GM23338 (cell line): ENCODE results near the gene CRNKL1. TPM values are rescaled to one million over a fixed set of nuclear protein-coding genes. Genes with fewer than 3 reads are reported as not detected.

Source experiments
- ATAC-seq: fragments of 200-7000 bp; cut with Tn5 transposase; 3 replicates; pipeline ENCODE4 v1.9.1; 2020
- DNase-seq: peaks from one replicate; pipeline ENCODE4 v3.0.0-alpha.2; 2015; ENCODE audit warnings: low spot score
- H2AFZ ChIP-seq: fragments of 200-600 bp; sonication (generic); 2 replicates; pipeline ENCODE4 v1.8.0; 2016; ENCODE audit warnings: antibody characterized with exemption, mild to moderate bottlenecking, moderate library complexity
- H3F3A ChIP-seq: fragments of 200-600 bp; sonication (generic); replicated peaks from 2 replicates; pipeline ENCODE4 v1.8.0; 2017; ENCODE audit warnings: antibody characterized with exemption, mixed run types, low read depth
- H3K27ac ChIP-seq: fragments of 200-600 bp; sonication (generic); 2 replicates; pipeline ENCODE4 v1.6.1; 2016; ENCODE audit warnings: low read depth
- H3K27me3 ChIP-seq: fragments of 200-600 bp; sonication (generic); 2 replicates; pipeline ENCODE4 v1.8.0; 2016; ENCODE audit warnings: mild to moderate bottlenecking, mixed run types, moderate library complexity; ENCODE audit not compliant: insufficient read depth
- H3K36me3 ChIP-seq: fragments of 200-600 bp; sonication (generic); 2 replicates; pipeline ENCODE4 v1.8.0; 2016; ENCODE audit warnings: mild to moderate bottlenecking; ENCODE audit not compliant: insufficient read depth
- H3K4me1 ChIP-seq: fragments of 200-600 bp; sonication (generic); 2 replicates; pipeline ENCODE4 v1.8.0; 2016; ENCODE audit warnings: mild to moderate bottlenecking, moderate library complexity; ENCODE audit not compliant: insufficient read depth
- H3K4me2 ChIP-seq: fragments of 200-600 bp; sonication (generic); 2 replicates; pipeline ENCODE4 v1.7.1; 2017; ENCODE audit warnings: mixed run types
- H3K4me3 ChIP-seq: fragments of 200-600 bp; sonication (generic); 2 replicates; pipeline ENCODE4 v1.6.1; 2016; ENCODE audit warnings: mixed run types
- H3K79me2 ChIP-seq: fragments of 200-600 bp; sonication (generic); replicated peaks from 2 replicates; pipeline ENCODE4 v1.8.0; 2017; ENCODE audit warnings: mild to moderate bottlenecking; ENCODE audit not compliant: insufficient read depth
- H3K9me2 ChIP-seq: fragments of 200-600 bp; sonication (generic); 2 replicates; pipeline ENCODE4 v1.8.0; 2017; ENCODE audit not compliant: insufficient read depth
- H4K20me1 ChIP-seq: fragments of 200-600 bp; sonication (generic); replicated peaks from 2 replicates; pipeline ENCODE4 v1.8.0; 2017; ENCODE audit warnings: mild to moderate bottlenecking; ENCODE audit not compliant: insufficient read depth
- H3K27ac Mint-ChIP-seq: 2 replicates; pipeline ENCODE4 v1.8.0; 2020; ENCODE audit warnings: inconsistent platforms, mild to moderate bottlenecking, moderate library complexity, mixed read lengths
- H3K27me3 Mint-ChIP-seq: 3 replicates; pipeline ENCODE4 v1.8.0; 2022; ENCODE audit warnings: low read depth, mild to moderate bottlenecking, moderate library complexity, mixed read lengths, inconsistent platforms; ENCODE audit not compliant: insufficient read depth, poor library complexity
- H3K36me3 Mint-ChIP-seq: 3 replicates; pipeline ENCODE4 v1.8.0; 2021; ENCODE audit warnings: low read depth, mild to moderate bottlenecking, inconsistent platforms, moderate library complexity, mixed read lengths
- H3K4me1 Mint-ChIP-seq: 3 replicates; pipeline ENCODE4 v1.8.0; 2020; ENCODE audit warnings: mild to moderate bottlenecking, inconsistent platforms, mixed read lengths
- H3K4me3 Mint-ChIP-seq: 3 replicates; pipeline ENCODE4 v1.8.0; 2021; ENCODE audit warnings: moderate library complexity, mild to moderate bottlenecking, inconsistent platforms, mixed read lengths
- H3K9me3 Mint-ChIP-seq: 3 replicates; pipeline ENCODE4 v1.8.0; 2020; ENCODE audit warnings: moderate library complexity, mild to moderate bottlenecking, inconsistent platforms, mixed read lengths
- CREB1 ChIP-seq: fragments of 250-450 bp; sonication (Bioruptor Pico); IDR thresholded peaks from 2 replicates; pipeline ENCODE4 v1.5.0; 2020; ENCODE audit warnings: low read depth, mild to moderate bottlenecking, moderate library complexity
- EZH2 ChIP-seq: fragments of 200-600 bp; sonication (generic); IDR thresholded peaks from one replicate; pipeline ENCODE4 v1.8.0; 2017; ENCODE audit warnings: antibody characterized with exemption, mild to moderate bottlenecking, low read depth; ENCODE audit not compliant: unreplicated experiment
- EZH2phosphoT487 ChIP-seq: fragments of 200-600 bp; sonication (generic); IDR thresholded peaks from one replicate; pipeline ENCODE4 v1.8.1; 2018; ENCODE audit warnings: antibody characterized with exemption; ENCODE audit not compliant: unreplicated experiment
- JUNB ChIP-seq: IDR thresholded peaks from one replicate; pipeline ENCODE4 v1.6.1; 2016; ENCODE audit warnings: antibody characterized with exemption; ENCODE audit not compliant: unreplicated experiment
- NANOG ChIP-seq: IDR thresholded peaks from 2 replicates; pipeline ENCODE4 v1.6.1; 2016; ENCODE audit warnings: antibody characterized with exemption, borderline replicate concordance
- POLR2AphosphoS5 ChIP-seq: IDR thresholded peaks from 2 replicates; pipeline ENCODE4 v1.6.1; 2016; ENCODE audit warnings: antibody characterized with exemption, low read depth
- STAT1 ChIP-seq: IDR thresholded peaks from one replicate; pipeline ENCODE4 v1.6.1; 2016; ENCODE audit warnings: antibody characterized with exemption; ENCODE audit not compliant: unreplicated experiment
- ZNF114 ChIP-seq: fragments of 250-450 bp; sonication (Bioruptor Pico); IDR thresholded peaks from 2 replicates; pipeline ENCODE4 v1.5.0; 2020; ENCODE audit warnings: mild to moderate bottlenecking, moderate library complexity
- ZNF331 ChIP-seq: fragments of 250-450 bp; sonication (Bioruptor Pico); IDR thresholded peaks from 2 replicates; pipeline ENCODE4 v1.5.0; 2020; ENCODE audit warnings: low read depth, mild to moderate bottlenecking, moderate library complexity
- ZNF462 ChIP-seq: fragments of 250-450 bp; sonication (Bioruptor Pico); IDR thresholded peaks from 2 replicates; pipeline ENCODE4 v1.5.0; 2020; ENCODE audit warnings: mild to moderate bottlenecking, moderate library complexity
- polyA plus RNA-seq: library from polyadenylated mRNA; unstranded; fragments of >200 nt; fragmentation: Nextera tagmentation; extraction: Ambion mirVana; gene quantifications from 2 replicates; pipeline ENCODE4 v1.2.1, GENCODE V29; 2016
- total RNA-seq: library from RNA; depleted of rRNA; stranded (reverse); fragments of >200 nt; shearing (Covaris generic); gene quantifications from 2 replicates; pipeline ENCODE4 v1.2.3, GENCODE V29; 2014
- TF ChIP-seq, protein P1 (sequence below), 2 experiments: fragments of 200-600 bp in 1 of 2; sonication (generic) in 1 of 2; conservative IDR thresholded peaks; 2 replicates each; pipeline versions ENCODE4 v1.5.1 to v1.6.1; 2016 to 2017; ENCODE audit warnings: antibody characterized with exemption in 2 of 2, low read depth in 2 of 2, mild to moderate bottlenecking in 2 of 2, moderate library complexity in 1 of 2
- TF ChIP-seq, protein P2 (sequence below): IDR thresholded peaks from 2 replicates; pipeline ENCODE4 v1.6.1; 2016; ENCODE audit warnings: antibody characterized with exemption

CRNKL1 gene
- total and polyA plus RNA-seq, 2 experiments from 2014 or later: 24.2 to 27.2 TPM

DNA sequence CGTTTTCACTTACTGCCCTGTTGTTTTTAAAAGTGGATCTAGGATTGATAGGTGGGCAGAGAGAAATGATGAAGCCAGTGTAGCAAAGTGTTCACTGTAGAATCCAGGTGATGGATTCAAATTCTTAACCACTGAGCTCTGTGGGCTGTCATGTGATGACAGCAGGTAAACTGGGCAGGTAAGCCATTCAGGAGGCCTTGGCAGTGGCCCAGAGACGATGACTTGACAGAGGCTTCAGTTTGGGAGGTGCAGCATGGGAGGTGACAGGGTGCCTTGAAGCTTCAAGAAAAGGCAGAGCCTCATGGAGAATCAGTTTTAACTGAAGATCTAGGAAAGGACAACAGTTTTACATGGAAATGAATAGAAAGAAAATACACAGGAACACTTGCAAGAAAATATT lies 33.1 kb downstream of the CRNKL1 start (continued):
- TF ChIP-seq ZNF462 (CRISPR knock-in tag) (no peak), CREB1 (CRISPR knock-in tag) (no peak), STAT1 (no peak), ZNF114 (no peak)

DNA sequence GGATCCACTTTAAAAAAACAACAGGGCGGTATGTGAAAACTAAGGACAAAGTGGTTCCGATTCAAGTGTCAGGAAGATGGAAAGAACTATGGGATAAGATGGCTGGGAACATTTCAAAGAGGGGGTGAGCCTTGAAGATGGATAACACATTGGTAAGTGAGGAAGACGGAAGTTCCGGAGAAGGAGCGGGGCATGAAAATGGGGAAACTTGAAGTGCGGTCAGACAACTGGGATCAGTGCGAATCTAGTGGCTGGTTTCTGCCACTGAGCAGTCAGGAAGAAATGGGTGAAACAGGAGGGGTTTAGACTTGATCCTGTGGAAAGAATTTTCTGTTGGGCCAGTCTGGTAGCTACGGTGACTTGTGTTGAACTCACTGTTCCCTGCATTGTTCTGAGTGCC lies 33.9 kb downstream of the CRNKL1 start:
- Histone ChIP-seq H3F3A (no peaks in the 10 kb centered on the region), H3K27ac (no peak overlapping the region), H3K9me2 (no peaks in the 10 kb centered on the region), H3K27me3 (no peaks in the 10 kb centered on the region), H3K36me3 (no peaks in the 10 kb centered on the region), H3K79me2 (peaks cover 56% of the 10 kb centered on the region), H3K4me3 (peak overlapping the region; percentile 87), H3K4me1 (peaks cover 5% of the 10 kb centered on the region), H4K20me1 (peaks cover 11% of the 10 kb centered on the region), H2AFZ (no peak overlapping the region), H3K4me2 (peak overlapping the region; percentile 96)
- Mint-ChIP-seq H3K36me3 (peaks cover 5% of the 10 kb centered on the region; the same call in 2 of the 3 replicates), H3K9me3 (no peaks in the 10 kb centered on the region), H3K4me3 (peak overlapping the region; percentile 90), H3K4me1 (peaks cover 22% of the 10 kb centered on the region), H3K27ac (peak overlapping the region; percentile 10; the same call in 1 of the 2 replicates), H3K27me3 (peaks cover 13% of the 10 kb centered on the region)
- no peak for DNase-seq
- ATAC-seq: no peak
- TF ChIP-seq NANOG (no peak), CREB1 (CRISPR knock-in tag) (no peak), ZNF331 (CRISPR knock-in tag) (no peak), POLR2AphosphoS5 (no peak), ZNF114 (no peak), EZH2 (no peak), JUNB (no peak), STAT1 (no peak), EZH2phosphoT487 (no peak)
- TF ChIP-seq, protein P1, sequence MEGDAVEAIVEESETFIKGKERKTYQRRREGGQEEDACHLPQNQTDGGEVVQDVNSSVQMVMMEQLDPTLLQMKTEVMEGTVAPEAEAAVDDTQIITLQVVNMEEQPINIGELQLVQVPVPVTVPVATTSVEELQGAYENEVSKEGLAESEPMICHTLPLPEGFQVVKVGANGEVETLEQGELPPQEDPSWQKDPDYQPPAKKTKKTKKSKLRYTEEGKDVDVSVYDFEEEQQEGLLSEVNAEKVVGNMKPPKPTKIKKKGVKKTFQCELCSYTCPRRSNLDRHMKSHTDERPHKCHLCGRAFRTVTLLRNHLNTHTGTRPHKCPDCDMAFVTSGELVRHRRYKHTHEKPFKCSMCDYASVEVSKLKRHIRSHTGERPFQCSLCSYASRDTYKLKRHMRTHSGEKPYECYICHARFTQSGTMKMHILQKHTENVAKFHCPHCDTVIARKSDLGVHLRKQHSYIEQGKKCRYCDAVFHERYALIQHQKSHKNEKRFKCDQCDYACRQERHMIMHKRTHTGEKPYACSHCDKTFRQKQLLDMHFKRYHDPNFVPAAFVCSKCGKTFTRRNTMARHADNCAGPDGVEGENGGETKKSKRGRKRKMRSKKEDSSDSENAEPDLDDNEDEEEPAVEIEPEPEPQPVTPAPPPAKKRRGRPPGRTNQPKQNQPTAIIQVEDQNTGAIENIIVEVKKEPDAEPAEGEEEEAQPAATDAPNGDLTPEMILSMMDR (conservative IDR thresholded peaks at IDR 0.05; ENCODE audit: low read depth in 2 of 2): no peak
- TF ChIP-seq, protein P2, sequence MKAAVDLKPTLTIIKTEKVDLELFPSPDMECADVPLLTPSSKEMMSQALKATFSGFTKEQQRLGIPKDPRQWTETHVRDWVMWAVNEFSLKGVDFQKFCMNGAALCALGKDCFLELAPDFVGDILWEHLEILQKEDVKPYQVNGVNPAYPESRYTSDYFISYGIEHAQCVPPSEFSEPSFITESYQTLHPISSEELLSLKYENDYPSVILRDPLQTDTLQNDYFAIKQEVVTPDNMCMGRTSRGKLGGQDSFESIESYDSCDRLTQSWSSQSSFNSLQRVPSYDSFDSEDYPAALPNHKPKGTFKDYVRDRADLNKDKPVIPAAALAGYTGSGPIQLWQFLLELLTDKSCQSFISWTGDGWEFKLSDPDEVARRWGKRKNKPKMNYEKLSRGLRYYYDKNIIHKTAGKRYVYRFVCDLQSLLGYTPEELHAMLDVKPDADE: no peak
